Neuronal stem cell (in vitro differentiated cells): Measurements from ENCODE around the gene MON1A.

Experiments
- DNase-seq: peaks from one replicate; pipeline ENCODE4 v3.0.0-alpha.2; 2013; ENCODE audit warnings: low spot score
- H2AFZ ChIP-seq: one replicate; pipeline ENCODE4 v1.6.1; 2013; ENCODE audit warnings: mild to moderate bottlenecking, low read length, inconsistent platforms
- H2AK5ac ChIP-seq: 2 replicates; pipeline ENCODE4 v1.6.1; 2013; ENCODE audit warnings: low read depth, mild to moderate bottlenecking, inconsistent platforms, low read length, moderate library complexity, mixed read lengths
- H2BK120ac ChIP-seq: 2 replicates; pipeline ENCODE4 v1.6.1; 2013; ENCODE audit warnings: low read depth, mild to moderate bottlenecking, inconsistent platforms, low read length, moderate library complexity, mixed read lengths
- H2BK12ac ChIP-seq: one replicate; pipeline ENCODE4 v1.6.1; 2013; ENCODE audit warnings: low read length, inconsistent platforms
- H2BK15ac ChIP-seq: 2 replicates; pipeline ENCODE4 v1.6.1; 2013; ENCODE audit warnings: mild to moderate bottlenecking, low read length, inconsistent platforms, mixed read lengths
- H2BK5ac ChIP-seq: one replicate; pipeline ENCODE4 v1.6.1; 2013; ENCODE audit warnings: inconsistent platforms, mild to moderate bottlenecking, low read length, moderate library complexity
- H3K14ac ChIP-seq: one replicate; pipeline ENCODE4 v1.6.1; 2013; ENCODE audit warnings: low read length, inconsistent platforms
- H3K18ac ChIP-seq: 2 replicates; pipeline ENCODE4 v1.6.1; 2013; ENCODE audit warnings: low read length, inconsistent platforms
- H3K23ac ChIP-seq: 2 replicates; pipeline ENCODE4 v1.6.1; 2013; ENCODE audit warnings: low read depth, mild to moderate bottlenecking, mixed read lengths, low read length, inconsistent platforms; ENCODE audit not compliant: poor library complexity
- H3K27ac ChIP-seq: replicated peaks from 3 replicates; pipeline ENCODE4 v1.5.1; 2013; ENCODE audit warnings: low read length, inconsistent platforms
- H3K27me3 ChIP-seq, 3 experiments: 2 replicates each; pipeline ENCODE4 v1.6.1; 2013; ENCODE audit warnings: low read length in 3 of 3, mild to moderate bottlenecking in 2 of 3, inconsistent platforms in 1 of 3, low read depth in 1 of 3, mixed read lengths in 1 of 3, moderate library complexity in 1 of 3; ENCODE audit not compliant: control insufficient read depth in 3 of 3, insufficient read depth in 3 of 3
- H3K36me3 ChIP-seq, 2 donors: replicated peaks in 1 of 2; 2 replicates each; pipeline ENCODE4 v1.6.1; 2013; ENCODE audit warnings: low read length in 2 of 2; ENCODE audit not compliant: control insufficient read depth in 2 of 2, insufficient read depth in 2 of 2
- H3K4ac ChIP-seq: 2 replicates; pipeline ENCODE4 v1.6.1; 2013; ENCODE audit warnings: inconsistent platforms, mild to moderate bottlenecking, low read length, moderate library complexity
- H3K4me1 ChIP-seq, 2 donors: 1 replicate in 1 of 2; 2 replicates in 1 of 2; pipeline ENCODE4 v1.6.1; 2013; ENCODE audit warnings: low read length in 2 of 2, low read depth in 1 of 2; ENCODE audit not compliant: control insufficient read depth in 2 of 2, insufficient read depth in 1 of 2
- H3K4me2 ChIP-seq: one replicate; pipeline ENCODE4 v1.6.1; 2013; ENCODE audit warnings: mild to moderate bottlenecking, low read length, inconsistent platforms; ENCODE audit not compliant: insufficient read depth, poor library complexity, severe bottlenecking
- H3K4me3 ChIP-seq, 2 donors: 2 replicates each; pipeline ENCODE4 v1.5.1; 2013; ENCODE audit warnings: low read length in 2 of 2, mild to moderate bottlenecking in 2 of 2, inconsistent platforms in 1 of 2, moderate library complexity in 1 of 2
- H3K79me1 ChIP-seq: one replicate; pipeline ENCODE4 v1.6.1; 2013; ENCODE audit warnings: low read depth, mild to moderate bottlenecking, inconsistent platforms, low read length, moderate library complexity
- H3K9ac ChIP-seq: one replicate; pipeline ENCODE4 v1.6.1; 2013; ENCODE audit warnings: mild to moderate bottlenecking, low read depth, low read length, inconsistent platforms; ENCODE audit not compliant: poor library complexity
- H3K9me3 ChIP-seq, 2 donors: replicated peaks in 1 of 2; 2 replicates each; pipeline versions ENCODE3 to v1.6.1; 2013; ENCODE audit warnings: low read length in 2 of 2, mild to moderate bottlenecking in 2 of 2, inconsistent platforms in 1 of 2, low read depth in 1 of 2, mixed read lengths in 1 of 2, moderate library complexity in 1 of 2; ENCODE audit not compliant: control insufficient read depth in 2 of 2, insufficient read depth in 1 of 2
- H4K8ac ChIP-seq: one replicate; pipeline ENCODE4 v1.6.1; 2013; ENCODE audit warnings: low read depth, mild to moderate bottlenecking, inconsistent platforms, low read length, moderate library complexity
- H4K91ac ChIP-seq: one replicate; pipeline ENCODE4 v1.6.1; 2013; ENCODE audit warnings: low read length, low read depth, mild to moderate bottlenecking, inconsistent platforms; ENCODE audit not compliant: poor library complexity
- WGBS, 2 donors: extraction: QIAGEN DNeasy Blood & Tissue Kit; methylation state at CpG; one replicate each; pipeline ENCODE4 v1.1.7; 2013; ENCODE audit warnings: missing lambda C conversion rate in 2 of 2, mixed read lengths in 1 of 2; ENCODE audit not compliant: insufficient read length in 2 of 2, insufficient replicate concordance in 1 of 2; ENCODE audit errors: extremely low coverage in 2 of 2; 5-methylcytosine and 5-hydroxymethylcytosine counted together

The MON1A gene

GRCh38 chr3:49882166-49882565, 47.4 kb downstream of the MON1A start:
- peak overlapping the region; percentile 44 for H2BK15ac ChIP-seq
- peaks cover 25 to 33% of the 10 kb centered on the region in 2 donors for H3K4me1 ChIP-seq
- H2BK120ac ChIP-seq, result no peak overlapping the region
- H3K36me3 ChIP-seq, result no peaks in the 10 kb centered on the region
- H3K18ac ChIP-seq, result peak overlapping the region; percentile 63
- no peak overlapping the region for H4K8ac ChIP-seq
- no peak overlapping the region for H3K14ac ChIP-seq
- H2BK12ac ChIP-seq, result peak overlapping the region; percentile 92
- H2BK5ac ChIP-seq, result no peak overlapping the region
- no peaks in the 10 kb centered on the region for H3K79me1 ChIP-seq
- no peaks in the 10 kb centered on the region for H3K27me3 ChIP-seq
- H2AFZ ChIP-seq, result peak overlapping the region; percentile 74
- H4K91ac ChIP-seq, result no peak overlapping the region
- peak overlapping the region; percentile 32 for H2AK5ac ChIP-seq
- H3K9me3 ChIP-seq, result peaks cover 0 to 2% of the 10 kb centered on the region in 2 donors
- no CpG with 5 or more reads among the region's 6 CpGs for WGBS, 2 donors
- no peak overlapping the region for H3K4me3 ChIP-seq
- no peak overlapping the region for H3K27ac ChIP-seq
- H3K23ac ChIP-seq, result no peak overlapping the region
- DNase-seq, result no peak
- no peak overlapping the region for H3K9ac ChIP-seq
- H3K4me2 ChIP-seq, result no peak overlapping the region
- H3K4ac ChIP-seq, result no peak overlapping the region

GRCh38 chr3:49880581-49881315, 48.9 kb downstream of the MON1A start:
- Histone ChIP-seq H2BK15ac (no peak overlapping the region), H3K14ac (no peak overlapping the region), H3K9me3 (peaks cover 0 to 2% of the 10 kb centered on the region in 2 donors), H4K8ac (no peak overlapping the region), H3K4me2 (peak overlapping the region; percentile 13), H2AK5ac (peak overlapping the region; percentile 20), H2BK5ac (peak overlapping the region; percentile 8), H2BK120ac (no peak overlapping the region), H3K79me1 (no peaks in the 10 kb centered on the region), H3K27ac (peak overlapping the region; percentile 83), H4K91ac (no peak overlapping the region), H3K36me3 (no peaks in the 10 kb centered on the region), H3K9ac (no peak overlapping the region), H2AFZ (peak overlapping the region; percentile 73), H2BK12ac (no peak overlapping the region), H3K4me1 (peaks cover 25 to 33% of the 10 kb centered on the region in 2 donors), H3K4ac (no peak overlapping the region), H3K18ac (peak overlapping the region; percentile 57), H3K4me3 (peak overlapping the region in 1 of 2 donors; percentile 12), H3K27me3 (no peaks in the 10 kb centered on the region), H3K23ac (no peak overlapping the region)
- DNase-seq, result peak; percentile 76
- WGBS, 2 donors, result no CpG with 5 or more reads among the region's 6 CpGs

GRCh38 chr3:49879721-49880120, 49.9 kb downstream of the MON1A start:
- Histone ChIP-seq H3K36me3 (no peaks in the 10 kb centered on the region), H3K9me3 (no peaks in the 10 kb centered on the region), H2BK120ac (no peak overlapping the region), H4K91ac (no peak overlapping the region), H3K14ac (no peak overlapping the region), H2BK5ac (no peak overlapping the region), H3K27me3 (no peaks in the 10 kb centered on the region), H3K9ac (no peak overlapping the region), H2BK12ac (no peak overlapping the region), H3K79me1 (no peaks in the 10 kb centered on the region), H3K4ac (no peak overlapping the region), H2AK5ac (no peak overlapping the region), H3K4me3 (no peak overlapping the region), H4K8ac (no peak overlapping the region), H2AFZ (no peak overlapping the region), H2BK15ac (peak overlapping the region; percentile 65), H3K4me2 (no peak overlapping the region), H3K18ac (peak overlapping the region; percentile 40), H3K23ac (no peak overlapping the region), H3K4me1 (peaks cover 25 to 33% of the 10 kb centered on the region in 2 donors), H3K27ac (no peak overlapping the region)
- no CpG with 5 or more reads among the region's 2 CpGs for whole genome bisulfite sequencing, 2 donors
- DNase-seq, result no peak

GRCh38 chr3:49878686-49879085, 50.9 kb downstream of the MON1A start:
- H3K9ac ChIP-seq, result no peak overlapping the region
- no peaks in the 10 kb centered on the region for H3K27me3 ChIP-seq
- H3K23ac ChIP-seq, result no peak overlapping the region
- H2BK12ac ChIP-seq, result peak overlapping the region; percentile 47
- peak overlapping the region; percentile 59 for H3K14ac ChIP-seq
- H3K36me3 ChIP-seq, result no peaks in the 10 kb centered on the region
- no peak overlapping the region for H3K4ac ChIP-seq
- peak overlapping the region; percentile 30 for H2BK15ac ChIP-seq
- peaks cover 2% of the 10 kb centered on the region for H3K79me1 ChIP-seq
- H4K91ac ChIP-seq, result no peak overlapping the region
- H2AK5ac ChIP-seq, result peak overlapping the region; percentile 25
- peak overlapping the region; percentile 69 for H3K18ac ChIP-seq
- H4K8ac ChIP-seq, result no peak overlapping the region
- H2BK5ac ChIP-seq, result no peak overlapping the region
- H3K4me1 ChIP-seq, result peaks cover 25 to 33% of the 10 kb centered on the region in 2 donors
- H2AFZ ChIP-seq, result no peak overlapping the region
- peak overlapping the region; percentile 27 for H2BK120ac ChIP-seq
- H3K9me3 ChIP-seq, result peaks cover 0 to 1% of the 10 kb centered on the region in 2 donors
- H3K4me3 ChIP-seq, result no peak overlapping the region
- no peak overlapping the region for H3K4me2 ChIP-seq
- no peak for DNase-seq
- no peak overlapping the region for H3K27ac ChIP-seq
